GM21390 (cell line): ENCODE results near the gene PANX1.

Experiments
- ATAC-seq: cut with Tn5 transposase; IDR thresholded peaks from one replicate; pipeline ENCODE4 v1.9.1; 2021; ENCODE audit not compliant: unreplicated experiment

PANX1 gene

GRCh38 chr11:94184362-94184761 lies 55.7 kb downstream of the PANX1 start:
- ATAC-seq: no peak

- no peak for ATAC-seq
These were observed 56.2 kb downstream of the PANX1 start for GRCh38 chr11:94184846-94185245.

GRCh38 chr11:94185416-94186084 lies 56.9 kb downstream of the PANX1 start:
- ATAC-seq: no peak

GRCh38 chr11:94186342-94187203 lies 57.9 kb downstream of the PANX1 start:
- ATAC-seq: no peak

GRCh38 chr11:94193288-94193687 lies 64.6 kb downstream of the PANX1 start:
- ATAC-seq: no peak

GRCh38 chr11:94194712-94195111 lies 66.1 kb downstream of the PANX1 start:
- no peak for ATAC-seq

- ATAC-seq: no peak
These were observed 67.7 kb downstream of the PANX1 start for GRCh38 chr11:94196363-94196762.

- ATAC-seq: no peak
These were observed 70.1 kb downstream of the PANX1 start for GRCh38 chr11:94198718-94199117.

- ATAC-seq: no peak
These were observed 70.8 kb downstream of the PANX1 start for GRCh38 chr11:94199136-94200130.

- no peak for ATAC-seq
These were observed 72.4 kb downstream of the PANX1 start for GRCh38 chr11:94201004-94201465.

GRCh38 chr11:94203070-94203469 lies 74.4 kb downstream of the PANX1 start:
- no peak for ATAC-seq

- ATAC-seq: no peak
These were observed 82.7 kb downstream of the PANX1 start for GRCh38 chr11:94211261-94211830.

GRCh38 chr11:94212898-94213297 lies 84.3 kb downstream of the PANX1 start:
- ATAC-seq: no peak

- ATAC-seq: no peak
These were observed 89.1 kb downstream of the PANX1 start for GRCh38 chr11:94217705-94218104.

GRCh38 chr11:94218372-94218771 lies 89.7 kb downstream of the PANX1 start:
- ATAC-seq: no peak

GRCh38 chr11:94219771-94220170 lies 91.1 kb downstream of the PANX1 start:
- ATAC-seq: no peak

GRCh38 chr11:94224078-94224477 lies 95.4 kb downstream of the PANX1 start:
- no peak for ATAC-seq
